ENCODE results near the gene ZNF862.
"Not testable (repeated sequence)": the region's sequence is repeated elsewhere in the genome, so short reads cannot be mapped to it uniquely, and the experiment has no call there.

ZNF862 gene

DNA sequence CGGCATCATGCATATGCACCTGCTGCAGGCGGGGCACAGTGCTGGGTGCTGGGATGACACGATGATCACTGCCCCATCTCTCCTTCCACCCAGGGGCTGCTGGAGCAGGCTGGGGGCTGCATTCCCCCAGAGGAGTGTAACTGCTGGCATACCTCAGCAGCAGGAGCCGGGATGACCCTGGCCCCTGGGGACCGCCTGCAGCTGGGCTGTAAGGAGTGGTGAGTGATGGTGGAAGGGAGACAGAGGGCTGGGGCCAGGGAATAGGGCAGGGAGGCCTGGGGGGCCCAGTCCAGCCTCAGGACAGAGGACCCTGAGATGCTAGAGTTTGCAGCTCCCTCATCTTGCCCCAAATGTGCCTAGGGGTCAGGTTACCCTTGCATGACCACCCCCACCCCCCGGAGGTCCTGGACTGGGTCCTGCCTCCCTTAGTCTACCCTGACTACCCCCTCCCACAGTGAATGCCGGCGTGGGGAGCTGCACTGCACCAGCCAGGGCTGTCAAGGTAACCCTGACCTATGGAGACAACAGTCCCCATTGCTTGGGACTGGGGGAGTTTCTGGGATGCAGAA is 14.5 kb upstream of the ZNF862 start:
- no peak overlapping the region for H3K4me3 ChIP-seq (ENCODE audit: low read depth, low read length)

- H3K4me3 ChIP-seq (ENCODE audit: low read depth, low read length), result no peak overlapping the region
Measured at GRCh38 chr7:149824301-149824741, 13.9 kb upstream of the ZNF862 start.

GRCh38 chr7:149824748-149825566 is 13.2 kb upstream of the ZNF862 start:
- no peak overlapping the region for H3K4me3 ChIP-seq (ENCODE audit: low read depth, low read length)

GRCh38 chr7:149825567-149826343 is 12.4 kb upstream of the ZNF862 start:
- no peak overlapping the region for H3K4me3 ChIP-seq (ENCODE audit: low read depth, low read length)

DNA sequence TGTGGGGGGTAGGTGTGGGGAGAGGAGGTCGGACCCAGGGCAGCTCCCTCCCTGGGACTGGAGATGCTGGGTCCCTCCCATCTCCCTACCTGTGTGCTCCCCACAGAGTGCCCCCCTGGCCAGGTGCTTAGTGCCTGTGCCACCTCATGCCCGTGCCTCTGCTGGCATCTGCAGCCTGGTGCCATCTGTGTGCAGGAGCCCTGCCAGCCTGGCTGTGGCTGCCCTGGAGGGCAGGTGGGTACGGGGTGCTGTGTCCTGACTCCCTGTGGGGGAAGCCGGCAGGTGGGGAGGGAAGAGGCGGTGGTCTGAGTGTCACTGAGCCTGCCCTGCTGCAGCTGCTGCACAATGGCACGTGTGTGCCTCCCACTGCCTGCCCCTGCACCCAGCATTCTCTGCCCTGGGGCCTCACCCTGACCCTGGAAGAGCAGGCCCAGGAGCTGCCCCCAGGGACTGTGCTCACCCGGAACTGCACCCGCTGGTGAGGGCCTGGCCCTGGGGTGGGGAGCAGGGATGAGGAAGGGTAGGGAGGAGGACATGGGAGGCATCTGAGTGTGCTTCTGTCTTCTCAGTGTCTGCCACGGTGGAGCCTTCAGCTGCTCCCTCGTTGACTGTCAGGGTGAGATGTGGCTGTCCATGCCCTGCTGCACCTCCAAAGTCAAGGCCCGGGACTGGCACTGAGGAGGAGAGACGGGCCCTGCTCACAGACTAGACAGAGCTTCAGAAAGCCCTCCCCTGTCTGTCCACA is 11.7 kb upstream of the ZNF862 start:
- H3K4me3 ChIP-seq (ENCODE audit: low read depth, low read length), result no peak overlapping the region

GRCh38 chr7:149827089-149827981 is 10.8 kb upstream of the ZNF862 start:
- no peak overlapping the region for H3K4me3 ChIP-seq (ENCODE audit: low read depth, low read length)

DNA sequence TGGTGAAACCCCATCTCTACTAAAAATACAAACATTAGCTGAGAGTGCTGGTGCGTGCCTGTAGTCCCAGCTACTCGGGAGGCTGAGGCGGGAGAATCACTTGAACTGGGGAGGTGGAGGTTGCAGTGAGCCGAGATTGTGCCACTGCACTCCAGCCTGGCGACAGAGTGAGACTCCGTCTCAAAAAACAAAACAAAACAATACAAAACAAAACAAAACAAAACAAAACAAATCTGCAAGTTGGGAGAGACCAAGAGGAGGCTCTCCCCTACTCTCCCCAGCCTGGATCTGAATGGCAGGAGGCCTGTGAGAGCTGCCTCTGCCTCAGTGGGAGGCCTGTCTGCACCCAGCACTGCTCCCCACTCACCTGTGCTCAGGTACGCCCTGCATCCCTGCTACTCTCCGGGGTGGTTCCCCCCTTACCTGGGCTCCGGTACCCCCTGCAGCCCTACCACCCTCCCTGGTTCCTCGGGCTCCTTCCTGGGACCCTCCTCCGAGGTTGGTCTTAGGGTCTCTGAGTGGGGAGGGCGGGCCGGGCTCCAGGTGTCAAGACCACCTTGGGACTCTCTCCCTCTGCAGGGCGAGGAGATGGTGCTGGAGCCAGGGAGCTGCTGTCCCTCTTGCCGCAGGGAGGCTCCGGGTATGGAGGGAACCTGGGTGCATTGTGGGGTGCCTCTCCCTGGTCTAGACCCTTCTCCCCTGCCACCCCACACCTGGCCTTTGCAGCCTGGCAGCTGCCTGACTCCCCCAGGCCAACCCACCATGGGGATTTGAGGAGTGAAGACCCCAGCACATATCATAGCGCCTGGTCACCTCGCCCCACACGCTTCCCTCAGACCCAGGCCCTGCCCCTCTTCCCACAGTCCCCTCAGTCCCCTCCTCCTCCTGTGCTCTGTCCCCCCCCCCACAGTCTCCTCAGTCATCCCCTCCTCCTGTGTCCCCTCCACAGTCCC is 9.5 kb upstream of the ZNF862 start:
- no peak overlapping the region for H3K4me3 ChIP-seq (ENCODE audit: low read depth, low read length)

DNA sequence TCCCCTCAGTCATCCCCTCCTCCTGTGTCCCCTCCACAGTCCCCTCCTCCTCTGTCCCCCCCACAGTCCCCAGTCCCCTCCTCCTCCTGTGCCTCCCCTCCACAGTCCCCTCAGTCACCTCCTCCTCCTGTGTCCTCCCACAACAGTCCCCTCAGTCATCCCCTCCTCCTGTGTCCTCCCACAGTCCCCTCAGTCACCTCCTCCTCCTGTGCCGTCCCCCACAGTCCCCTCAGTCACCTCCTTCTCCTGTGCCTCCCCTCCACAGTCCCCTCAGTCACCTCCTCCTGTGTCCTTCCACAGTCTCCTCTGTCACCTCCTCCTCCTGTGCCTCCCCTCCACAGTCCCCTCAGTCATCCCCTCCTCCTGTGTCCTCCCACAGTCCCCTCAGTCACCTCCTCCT is 7.6 kb upstream of the ZNF862 start:
- H3K4me3 ChIP-seq (ENCODE audit: low read depth, low read length), result not testable (repeated sequence)

GRCh38 chr7:149830997-149831740 is 7.0 kb upstream of the ZNF862 start:
- no peak overlapping the region for H3K4me3 ChIP-seq (ENCODE audit: low read depth, low read length)

DNA sequence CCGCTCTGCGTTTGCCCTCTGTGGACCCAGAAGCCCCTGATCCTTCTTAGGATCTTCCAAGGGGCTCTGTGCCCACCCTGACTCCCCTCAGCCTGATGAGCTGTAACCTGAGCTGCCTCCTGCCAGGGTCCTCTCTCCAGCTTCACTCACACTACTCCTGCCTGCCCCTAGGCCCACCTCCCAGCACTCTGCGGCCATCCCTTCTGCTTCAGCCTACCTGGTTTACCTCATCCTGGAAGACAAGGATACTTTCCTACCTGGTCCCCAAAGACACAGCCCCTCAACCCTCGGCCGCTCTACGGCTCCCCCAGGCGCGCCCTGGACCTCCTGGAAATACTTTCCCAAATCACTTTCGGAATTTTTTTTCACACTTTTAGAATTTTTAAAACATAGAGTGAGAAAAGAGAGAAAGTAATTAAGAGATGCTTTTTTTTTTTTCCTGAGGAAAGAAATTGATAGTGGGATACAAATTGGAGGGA is 6.4 kb upstream of the ZNF862 start:
- no peak overlapping the region for H3K4me3 ChIP-seq (ENCODE audit: low read depth, low read length)

GRCh38 chr7:149832332-149833041 is 5.7 kb upstream of the ZNF862 start:
- H3K4me3 ChIP-seq (ENCODE audit: low read depth, low read length), result no peak overlapping the region

- H3K4me3 ChIP-seq (ENCODE audit: low read depth, low read length), result no peak overlapping the region
Measured at GRCh38 chr7:149833495-149834130, 4.6 kb upstream of the ZNF862 start.

DNA sequence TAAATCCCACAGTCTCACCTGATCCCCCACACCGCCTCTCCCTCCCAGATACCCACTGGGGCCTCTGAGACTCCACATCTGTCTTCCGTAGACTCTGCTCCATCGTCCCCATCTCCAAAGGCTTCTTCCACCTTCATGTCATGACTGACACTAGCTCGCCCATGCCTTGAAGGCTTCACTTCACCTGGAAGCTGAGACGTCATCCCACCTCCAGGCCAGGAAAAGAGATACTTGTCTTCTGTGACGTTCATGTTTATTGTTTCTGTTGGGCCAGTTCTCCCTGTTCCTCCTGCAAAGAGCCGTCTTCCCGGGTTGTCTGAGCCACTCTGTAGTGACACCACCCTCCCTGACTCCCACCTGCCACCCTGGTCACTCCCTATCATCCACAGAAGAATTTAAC is 3.6 kb upstream of the ZNF862 start:
- no peak overlapping the region for H3K4me3 ChIP-seq (ENCODE audit: low read depth, low read length)

GRCh38 chr7:149836434-149836833 is 1.7 kb upstream of the ZNF862 start:
- H3K4me3 ChIP-seq (ENCODE audit: low read depth, low read length), result no peak overlapping the region

GRCh38 chr7:149837564-149838223 is 481 bp upstream of the ZNF862 start:
- no peak overlapping the region for H3K4me3 ChIP-seq (ENCODE audit: low read depth, low read length)

- H3K4me3 ChIP-seq (ENCODE audit: low read depth, low read length), result peak overlapping the region; percentile 92
Measured at GRCh38 chr7:149838992-149839408, 825 bp downstream of the ZNF862 start.

DNA sequence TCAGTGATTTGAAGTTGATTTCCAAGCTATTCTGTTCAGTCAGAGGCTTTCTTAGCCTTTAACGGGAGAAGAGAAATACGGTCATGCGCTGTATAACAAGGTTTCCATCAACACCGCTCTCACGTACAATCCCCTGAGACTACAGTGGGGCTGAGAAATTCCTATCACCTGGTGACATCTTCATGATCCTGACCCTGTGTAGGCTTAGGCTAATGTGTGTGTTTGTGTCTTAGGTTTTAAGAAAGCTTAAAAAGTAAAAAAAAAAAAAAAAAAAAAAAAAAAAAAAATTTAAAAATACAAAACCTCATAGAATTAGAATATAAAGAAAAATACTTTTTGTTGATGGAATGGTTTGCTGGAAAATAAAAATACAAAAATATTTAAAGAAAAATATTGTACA is 1.8 kb downstream of the ZNF862 start:
- no peak overlapping the region for H3K4me3 ChIP-seq (ENCODE audit: low read depth, low read length)

All from iPS-11a (cell line).